HG03280 (cell line): ENCODE results near the gene IL6.
"Not testable (repeated sequence)": the region's sequence is repeated elsewhere in the genome, so short reads cannot be mapped to it uniquely, and the experiment has no call there.

Experiments
- ATAC-seq: cut with Tn5 transposase; IDR thresholded peaks from one replicate; pipeline ENCODE4 v1.9.1; 2021; ENCODE audit warnings: mild to moderate bottlenecking, moderate library complexity; ENCODE audit not compliant: unreplicated experiment

Gene IL6

GRCh38 chr7:22703978-22704610 is 22.9 kb upstream of the IL6 start:
- not testable (repeated sequence) for ATAC-seq

GRCh38 chr7:22704722-22705121 is 22.3 kb upstream of the IL6 start:
- not testable (repeated sequence) for ATAC-seq

DNA sequence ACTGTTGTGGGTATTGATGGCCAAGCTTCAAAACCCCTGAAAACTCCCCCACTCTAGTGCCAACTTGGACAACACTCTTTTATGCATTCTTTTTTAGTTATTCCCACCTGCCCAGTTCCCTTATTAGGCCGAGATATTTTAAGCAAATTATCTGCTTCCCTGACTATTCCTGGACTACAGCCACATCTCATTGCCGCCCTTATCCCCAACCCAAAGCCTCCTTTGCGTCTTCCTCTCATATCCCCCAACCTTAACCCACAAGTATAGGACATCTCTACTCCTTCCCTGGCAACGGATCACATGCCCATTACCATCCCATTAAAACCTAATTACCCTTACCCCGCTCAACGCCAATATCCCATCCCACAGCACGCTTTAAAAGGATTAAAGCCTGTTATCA is 21.1 kb upstream of the IL6 start:
- not testable (repeated sequence) for ATAC-seq

DNA sequence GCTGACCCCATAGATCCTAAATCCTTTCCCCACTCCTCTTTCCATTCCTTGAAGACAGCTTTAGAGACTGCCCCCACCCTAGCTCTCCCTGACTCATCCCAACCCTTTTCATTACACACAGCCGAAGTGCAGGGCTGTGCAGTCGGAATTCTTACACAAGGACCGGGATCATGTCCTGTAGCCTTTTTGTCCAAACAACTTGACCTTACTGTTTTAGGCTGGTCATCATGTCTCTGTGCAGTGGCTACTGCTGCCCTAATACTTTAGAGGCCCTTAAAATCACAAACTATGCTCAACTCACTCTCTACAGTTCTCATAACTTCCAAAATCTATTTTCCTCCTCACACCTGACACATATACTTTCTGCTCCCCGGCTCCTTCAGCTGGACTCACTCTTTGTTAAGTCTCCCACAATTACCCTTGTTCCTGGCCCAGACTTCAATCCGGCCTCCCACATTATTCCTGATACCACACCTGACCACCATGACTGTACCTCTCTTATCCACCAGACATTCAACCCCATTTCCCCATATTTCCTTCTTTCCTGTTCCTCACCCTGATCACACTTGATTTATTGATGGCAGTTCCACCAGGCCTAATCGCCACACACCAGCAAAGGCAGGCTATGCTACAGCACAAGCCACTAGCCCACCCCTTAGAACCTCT is 19.8 kb upstream of the IL6 start:
- not testable (repeated sequence) for ATAC-seq

DNA sequence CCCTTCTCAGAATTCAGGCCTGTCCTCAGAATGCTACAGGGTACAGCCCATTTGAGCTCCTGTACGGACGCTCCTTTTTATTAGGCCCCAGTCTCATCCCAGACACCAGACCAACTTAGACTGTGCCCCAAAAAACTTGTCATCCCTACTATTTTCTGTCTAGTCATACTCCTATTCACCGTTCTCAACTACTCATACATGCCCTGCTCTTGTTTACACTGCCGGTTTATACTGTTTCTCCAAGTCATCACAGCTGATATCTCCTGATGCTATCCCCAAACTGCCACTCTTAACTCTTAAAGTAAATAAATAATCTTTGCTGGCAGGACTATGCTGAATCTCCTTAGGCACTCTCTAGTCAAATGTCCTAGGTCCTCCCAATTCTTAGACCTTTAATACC is 18.8 kb upstream of the IL6 start:
- ATAC-seq: not testable (repeated sequence)

GRCh38 chr7:22708677-22709061 is 18.3 kb upstream of the IL6 start:
- not testable (repeated sequence) for ATAC-seq

DNA sequence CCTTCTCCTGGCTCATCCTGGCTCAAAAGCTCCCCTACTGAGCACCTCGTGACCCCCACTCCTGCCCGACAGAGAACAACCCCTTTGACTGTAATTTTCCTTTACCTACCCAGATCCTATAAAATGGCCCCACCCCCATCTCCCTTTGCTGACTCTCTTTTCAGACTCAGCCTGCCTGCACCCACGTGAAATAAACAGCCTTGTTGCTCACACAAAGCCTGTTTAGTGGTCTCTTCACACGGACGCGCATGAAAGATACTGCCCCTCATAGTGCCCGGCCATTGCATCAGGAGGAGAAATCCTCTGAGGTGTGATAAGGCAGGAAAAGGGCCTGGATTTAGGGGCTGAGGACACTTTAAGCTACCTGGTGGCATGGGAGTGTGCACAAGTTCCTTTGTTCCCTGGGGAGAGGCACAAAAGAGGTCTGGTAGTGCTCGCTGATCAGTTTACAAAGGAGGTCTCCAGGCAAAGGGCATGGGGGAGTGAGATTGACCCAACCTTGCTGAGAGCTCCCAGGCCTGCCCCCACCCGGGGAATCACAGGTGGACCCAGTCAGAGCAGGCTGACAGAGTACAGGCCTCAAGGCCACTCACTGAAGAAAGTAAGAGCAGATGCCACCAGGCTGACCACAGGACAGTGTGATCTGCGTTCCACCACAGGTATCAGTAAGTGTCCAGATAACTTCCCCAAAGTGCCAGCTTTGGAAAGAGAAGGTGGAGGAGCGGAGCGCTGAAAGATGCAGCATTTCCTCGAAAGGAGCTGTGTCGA is 17.8 kb upstream of the IL6 start:
- ATAC-seq: not testable (repeated sequence)

- no peak for ATAC-seq
Measured at GRCh38 chr7:22709857-22710256, 17.1 kb upstream of the IL6 start.

DNA sequence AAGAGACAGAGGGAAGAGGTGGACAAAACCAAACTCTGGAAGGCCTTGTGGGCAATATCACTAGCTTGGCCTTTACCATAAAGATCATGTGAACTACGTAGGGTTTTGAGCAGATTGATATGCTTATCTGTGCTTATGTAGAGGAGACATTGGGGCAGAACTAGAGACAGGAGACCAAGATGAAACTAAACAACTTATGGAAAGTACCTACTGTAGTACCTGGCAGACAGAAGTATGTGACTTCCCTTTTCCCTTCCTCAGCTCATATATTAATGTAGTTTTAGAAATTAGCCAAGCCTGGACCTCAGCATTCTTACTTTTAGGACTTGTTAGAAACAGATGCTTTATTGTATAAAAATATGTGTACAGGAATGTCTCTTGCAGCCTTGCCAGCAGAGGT is 14.0 kb upstream of the IL6 start:
- no peak for ATAC-seq

- ATAC-seq: no peak
Measured at GRCh38 chr7:22713463-22713862, 13.5 kb upstream of the IL6 start.

- ATAC-seq: no peak
Measured at GRCh38 chr7:22715969-22716368, 11.0 kb upstream of the IL6 start.

DNA sequence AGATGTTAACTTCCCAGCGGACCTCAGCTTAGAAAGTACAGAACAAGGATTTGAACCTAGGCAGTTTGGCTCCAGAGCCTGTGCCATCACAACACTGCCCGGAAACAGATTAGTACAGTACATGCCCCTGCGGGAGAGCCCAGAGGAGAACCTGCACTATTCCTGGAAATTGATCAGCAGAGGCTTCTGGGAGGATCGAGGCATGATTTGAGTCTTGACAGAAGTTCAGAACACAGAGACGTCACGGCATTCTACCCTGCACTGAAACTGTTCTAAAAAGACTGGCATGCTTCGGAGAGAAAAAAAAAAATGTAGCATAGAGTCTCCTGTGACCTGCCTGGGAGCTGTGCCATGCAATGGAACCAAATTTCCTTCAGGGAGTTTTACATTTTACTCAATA is 9.2 kb upstream of the IL6 start:
- no peak for ATAC-seq

GRCh38 chr7:22718200-22718711 is 8.7 kb upstream of the IL6 start:
- ATAC-seq: no peak

- no peak for ATAC-seq
Measured at GRCh38 chr7:22718911-22719420, 8.0 kb upstream of the IL6 start.

GRCh38 chr7:22720791-22721786 is 5.9 kb upstream of the IL6 start:
- no peak for ATAC-seq

DNA sequence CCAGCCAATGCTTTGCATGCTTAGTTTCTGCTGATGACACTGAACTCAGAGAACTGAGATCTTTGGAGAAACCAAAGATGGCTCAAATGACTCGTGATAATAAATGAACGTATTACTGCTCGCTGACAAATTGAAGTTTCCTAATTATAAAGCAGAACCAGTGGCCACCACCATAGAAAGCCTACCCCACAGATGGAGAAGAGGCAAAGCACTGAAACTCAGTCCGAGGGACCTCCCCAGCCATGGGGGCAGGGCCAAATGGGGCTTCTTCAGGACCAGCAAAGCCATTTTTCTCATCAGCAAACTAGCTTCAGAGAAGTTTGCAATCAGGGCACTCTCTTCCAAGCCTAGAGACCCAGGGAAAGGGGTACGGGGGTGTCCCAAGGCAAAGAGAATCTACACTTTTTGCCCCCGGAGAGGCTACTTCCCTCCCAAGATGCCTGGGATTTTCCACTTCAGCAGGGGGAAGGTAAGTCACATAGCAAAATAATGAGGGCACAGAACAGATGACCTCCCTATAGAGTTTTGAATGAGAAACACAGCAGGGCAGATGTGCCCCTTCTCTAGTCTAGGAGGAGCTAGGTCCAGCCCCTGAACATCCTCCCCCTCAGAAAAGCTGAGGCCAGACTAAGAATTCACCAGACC is 4.3 kb upstream of the IL6 start:
- ATAC-seq: no peak

GRCh38 chr7:22723181-22723601 is 3.8 kb upstream of the IL6 start:
- no peak for ATAC-seq

DNA sequence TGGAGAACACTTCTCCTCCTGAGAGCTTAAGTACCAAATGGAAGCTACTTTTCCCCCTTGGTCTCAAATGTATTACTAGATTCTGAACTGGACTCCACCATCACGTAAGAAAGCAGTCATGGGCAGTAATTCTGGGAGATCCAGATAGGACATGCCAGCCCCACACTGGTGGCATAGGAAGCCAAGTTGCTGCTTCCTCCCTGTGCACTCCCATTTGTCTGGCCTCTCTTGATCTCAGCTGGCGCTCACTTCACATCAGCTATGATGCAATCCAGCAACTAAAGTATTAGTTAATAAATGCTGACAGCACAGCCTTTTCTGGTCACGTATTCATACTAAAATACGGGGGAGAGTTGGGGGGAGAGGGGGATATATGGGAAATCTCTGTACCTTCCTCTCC is 3.4 kb upstream of the IL6 start:
- no peak for ATAC-seq

- no peak for ATAC-seq
Measured at GRCh38 chr7:22724861-22725260, 2.1 kb upstream of the IL6 start.

- no peak for ATAC-seq
Measured at GRCh38 chr7:22725585-22725984, 1.4 kb upstream of the IL6 start.
